Measurements from ENCODE around the gene YY1.
"Not testable (repeated sequence)": the region's sequence is repeated elsewhere in the genome, so short reads cannot be mapped to it uniquely, and the experiment has no call there.

Gene YY1

DNA sequence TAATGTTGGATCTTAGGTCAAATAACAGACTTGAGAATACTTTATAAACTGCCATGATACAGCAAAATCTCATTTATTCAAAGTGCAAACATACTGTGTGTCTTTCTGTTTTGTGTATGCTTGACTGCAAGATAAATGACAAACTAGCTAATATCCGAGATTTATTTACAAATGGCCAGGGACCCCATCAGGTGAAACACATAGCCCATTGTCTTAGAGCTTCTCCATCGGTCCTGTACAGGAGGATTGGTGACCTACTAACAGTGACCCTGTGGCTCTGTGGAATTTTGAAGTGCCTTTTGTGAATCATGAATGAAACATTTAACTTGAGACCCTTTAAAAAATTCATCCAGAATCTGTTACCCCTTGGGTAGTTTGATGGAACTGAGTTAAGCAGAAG is 40.2 kb downstream of the YY1 start:
- TF ChIP-seq, protein P1, sequence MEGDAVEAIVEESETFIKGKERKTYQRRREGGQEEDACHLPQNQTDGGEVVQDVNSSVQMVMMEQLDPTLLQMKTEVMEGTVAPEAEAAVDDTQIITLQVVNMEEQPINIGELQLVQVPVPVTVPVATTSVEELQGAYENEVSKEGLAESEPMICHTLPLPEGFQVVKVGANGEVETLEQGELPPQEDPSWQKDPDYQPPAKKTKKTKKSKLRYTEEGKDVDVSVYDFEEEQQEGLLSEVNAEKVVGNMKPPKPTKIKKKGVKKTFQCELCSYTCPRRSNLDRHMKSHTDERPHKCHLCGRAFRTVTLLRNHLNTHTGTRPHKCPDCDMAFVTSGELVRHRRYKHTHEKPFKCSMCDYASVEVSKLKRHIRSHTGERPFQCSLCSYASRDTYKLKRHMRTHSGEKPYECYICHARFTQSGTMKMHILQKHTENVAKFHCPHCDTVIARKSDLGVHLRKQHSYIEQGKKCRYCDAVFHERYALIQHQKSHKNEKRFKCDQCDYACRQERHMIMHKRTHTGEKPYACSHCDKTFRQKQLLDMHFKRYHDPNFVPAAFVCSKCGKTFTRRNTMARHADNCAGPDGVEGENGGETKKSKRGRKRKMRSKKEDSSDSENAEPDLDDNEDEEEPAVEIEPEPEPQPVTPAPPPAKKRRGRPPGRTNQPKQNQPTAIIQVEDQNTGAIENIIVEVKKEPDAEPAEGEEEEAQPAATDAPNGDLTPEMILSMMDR (IDR thresholded peaks at IDR 0.05; ENCODE audit: low read depth, low read length): no peak
- H3K4me3 ChIP-seq (replicated peaks in 1 of 2; ENCODE audit: low read depth in 2 of 2, low read length in 2 of 2): no peak overlapping the region
- DNase-seq (ENCODE audit: low read depth in 2 of 2): no peak

DNA sequence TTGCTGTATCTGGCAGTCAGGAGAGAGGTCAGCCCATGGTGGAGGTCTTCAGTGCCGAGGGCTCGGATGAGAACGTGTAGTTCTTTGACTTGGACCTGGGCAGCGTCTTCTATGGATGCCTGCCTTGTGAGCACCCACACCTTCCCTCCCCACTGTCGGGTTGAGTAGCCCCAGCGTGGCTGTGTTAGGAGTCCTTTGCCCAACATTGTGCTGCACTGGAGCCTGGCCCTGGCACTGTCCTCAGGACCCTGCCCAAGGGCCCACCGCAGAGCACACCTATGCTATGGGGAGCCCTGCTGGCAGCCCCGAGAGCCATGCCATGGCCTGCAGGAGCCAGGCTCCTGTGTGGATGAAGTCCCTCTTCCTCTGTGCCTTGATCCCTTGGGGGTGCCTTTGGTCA is 40.6 kb downstream of the YY1 start:
- no peak for DNase-seq (ENCODE audit: low read depth in 2 of 2)
- TF ChIP-seq, protein P1 (IDR thresholded peaks at IDR 0.05; ENCODE audit: low read depth, low read length): no peak
- no peak overlapping the region for H3K4me3 ChIP-seq (replicated peaks in 1 of 2; ENCODE audit: low read depth in 2 of 2, low read length in 2 of 2)

DNA sequence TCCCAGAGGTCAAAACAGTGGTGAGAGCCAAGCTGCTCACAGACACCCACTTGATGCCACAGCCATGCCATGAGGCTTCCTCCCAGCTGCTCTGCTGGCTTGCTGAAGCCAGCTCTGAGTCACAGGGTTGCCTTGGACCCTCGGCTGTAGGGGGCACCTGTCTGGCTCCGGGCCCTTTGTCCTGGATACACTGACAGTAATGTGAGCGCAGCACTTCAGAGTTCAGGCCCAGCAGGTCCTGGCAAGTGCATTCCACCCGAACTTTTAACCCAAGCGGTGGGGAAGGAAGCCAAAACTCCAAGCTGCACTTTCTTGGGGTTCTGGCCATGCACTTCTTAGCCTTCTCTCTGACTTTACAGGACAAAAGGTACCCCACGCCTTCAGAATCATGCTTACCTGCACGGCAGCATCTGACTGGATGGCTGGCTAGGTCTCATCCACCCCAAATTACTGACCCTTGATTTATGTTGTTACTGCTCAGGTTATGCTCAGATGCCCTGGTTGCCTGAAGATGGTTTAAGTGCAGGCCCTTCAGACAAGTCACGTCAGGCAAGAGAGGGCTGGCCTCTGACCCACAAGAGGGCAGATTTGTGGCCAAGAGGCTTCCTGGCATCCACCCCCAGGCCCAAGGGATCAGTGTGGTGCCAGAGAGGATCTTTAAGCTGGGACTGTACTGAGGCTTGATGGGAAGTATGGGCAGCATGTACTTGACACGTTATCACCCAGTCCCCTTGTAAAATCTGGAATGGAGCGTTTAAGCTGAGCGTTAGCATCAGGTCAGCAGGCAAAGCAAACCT is 42.5 kb downstream of the YY1 start:
- no peak for DNase-seq (ENCODE audit: low read depth in 2 of 2)
- TF ChIP-seq, protein P1 (IDR thresholded peaks at IDR 0.05; ENCODE audit: low read depth, low read length): no peak

DNA sequence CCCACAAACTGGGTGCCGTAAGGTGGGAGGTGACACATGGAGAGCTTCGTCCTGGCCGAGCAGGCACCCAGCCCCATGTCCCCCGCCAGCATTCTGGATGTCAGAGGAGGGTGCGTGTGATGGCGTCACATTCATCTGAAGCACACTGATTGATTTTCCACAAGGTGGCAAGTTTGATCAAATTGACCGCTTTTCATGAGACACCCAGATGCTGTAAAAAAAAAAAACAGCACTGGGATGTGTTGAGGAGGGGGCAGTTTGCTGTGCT is 43.1 kb downstream of the YY1 start:
- TF ChIP-seq, protein P1 (IDR thresholded peaks at IDR 0.05; ENCODE audit: low read depth, low read length): no peak
- DNase-seq (ENCODE audit: low read depth in 2 of 2): no peak

More for the DNA sequence above, 42.5 kb downstream of the YY1 start:
- no peak overlapping the region for H3K4me3 ChIP-seq (replicated peaks in 1 of 2; ENCODE audit: low read depth in 2 of 2, low read length in 2 of 2)

DNA sequence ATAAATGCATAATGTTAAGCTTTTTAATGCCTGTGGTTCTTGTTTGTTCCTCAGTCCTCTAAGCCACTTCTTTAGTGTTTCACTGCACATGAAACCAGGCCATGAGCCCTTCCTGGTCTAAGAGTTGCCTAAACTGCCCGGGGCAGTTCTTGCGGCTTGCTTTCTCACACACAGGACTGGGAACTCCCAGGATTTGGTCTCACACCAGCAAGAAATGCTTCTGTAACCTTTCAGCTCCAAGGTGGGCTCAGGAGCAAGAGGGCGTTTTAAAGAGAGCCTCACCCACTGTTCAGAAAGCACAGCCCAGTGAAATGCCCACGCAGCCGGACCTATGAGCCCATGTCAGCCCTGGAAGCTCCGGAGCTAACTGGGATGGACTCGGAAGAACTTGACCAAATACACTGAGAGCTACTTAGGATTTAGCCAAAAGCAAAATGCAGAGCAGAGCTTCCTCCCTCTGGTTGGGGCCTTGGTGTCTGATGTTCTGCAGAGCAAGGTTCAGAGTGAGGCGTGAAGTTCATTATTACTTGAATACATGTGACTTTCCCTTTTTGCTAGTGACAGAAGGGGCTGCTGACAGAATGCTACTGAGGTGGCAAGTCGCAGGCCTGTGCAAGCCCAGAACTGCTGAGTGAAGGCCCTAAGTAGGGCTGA is 43.9 kb downstream of the YY1 start:
- TF ChIP-seq, protein P1 (IDR thresholded peaks at IDR 0.05; ENCODE audit: low read depth, low read length): no peak
- no peak overlapping the region for H3K4me3 ChIP-seq (replicated peaks in 1 of 2; ENCODE audit: low read depth in 2 of 2, low read length in 2 of 2)
- no peak for DNase-seq (ENCODE audit: low read depth in 2 of 2)

More for the DNA sequence above, 43.1 kb downstream of the YY1 start:
- H3K4me3 ChIP-seq (replicated peaks in 1 of 2; ENCODE audit: low read depth in 2 of 2, low read length in 2 of 2): no peak overlapping the region

DNA sequence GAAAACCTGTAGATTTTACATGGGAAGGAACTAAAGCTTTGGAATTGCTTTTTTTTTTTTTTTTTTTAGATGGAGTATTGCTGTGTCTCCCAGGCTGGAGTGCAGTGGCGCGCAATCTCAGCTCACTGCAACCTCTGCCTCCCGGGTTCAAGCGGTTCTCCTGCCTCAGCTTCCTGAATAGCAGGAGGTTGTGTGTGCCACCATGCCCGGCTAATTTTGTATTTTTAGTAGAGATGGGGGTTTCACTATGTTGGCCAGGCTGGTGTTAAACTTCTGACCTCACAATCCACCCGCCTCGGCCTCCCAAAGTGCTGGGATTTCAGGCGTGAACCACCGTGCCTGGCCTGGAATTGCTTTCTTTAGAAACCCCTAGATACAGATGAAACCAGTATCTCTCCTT is 44.5 kb downstream of the YY1 start:
- not testable (repeated sequence) for DNase-seq (ENCODE audit: low read depth in 2 of 2); H3K4me3 ChIP-seq (replicated peaks in 1 of 2; ENCODE audit: low read depth in 2 of 2, low read length in 2 of 2)

DNA sequence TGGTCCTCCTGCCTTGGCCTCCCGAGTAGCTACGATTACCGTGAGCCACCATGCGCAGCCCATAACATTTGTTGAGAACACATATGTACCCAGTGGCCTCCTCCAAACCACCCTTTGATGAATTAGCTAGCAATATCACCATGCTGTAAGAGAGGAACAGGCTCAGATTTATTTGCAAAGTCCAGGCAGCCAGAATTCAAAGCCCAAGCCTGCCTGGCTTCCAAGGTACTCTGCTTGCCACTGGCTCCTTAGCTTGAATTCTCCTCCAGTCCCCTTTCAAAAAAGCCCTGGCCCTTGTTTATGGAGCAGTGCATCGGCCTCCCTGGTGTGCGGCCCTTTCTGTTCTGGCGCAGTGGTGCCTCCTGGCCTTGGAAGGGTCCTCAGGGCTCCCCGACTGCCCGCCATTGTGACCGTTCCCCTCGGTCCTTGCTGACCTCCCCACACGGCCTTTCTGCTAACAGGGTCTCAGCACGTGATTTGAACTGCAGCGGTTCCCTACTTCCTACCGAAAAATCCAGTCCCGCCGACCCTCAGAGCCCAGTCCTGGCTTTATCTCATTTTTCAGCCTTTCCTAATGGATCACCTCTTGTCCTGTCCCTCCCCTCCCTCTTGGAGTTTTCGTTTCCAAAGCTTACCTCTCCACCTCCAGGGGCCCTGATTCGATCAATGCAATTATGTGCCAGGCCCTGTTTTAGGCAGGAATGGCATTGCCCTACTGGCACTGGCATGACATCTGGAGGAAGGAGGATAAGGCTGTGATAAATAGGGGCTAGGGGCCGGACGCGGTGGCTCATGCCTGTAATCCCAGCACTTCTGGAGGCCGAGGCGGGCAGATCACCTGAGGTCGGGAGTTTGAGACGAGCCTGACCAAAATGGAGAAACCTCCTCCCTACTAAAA is 45.3 kb downstream of the YY1 start:
- H3K4me3 ChIP-seq (replicated peaks in 1 of 2; ENCODE audit: low read depth in 2 of 2, low read length in 2 of 2): peak overlapping the region in 1 of 2 donors; percentile 70
- TF ChIP-seq, protein P1 (IDR thresholded peaks at IDR 0.05; ENCODE audit: low read depth, low read length): no peak
- no peak for DNase-seq (ENCODE audit: low read depth in 2 of 2)

Data from cardiac fibroblast (primary cell).